ENCODE measurements around the gene TSNAXIP1. TPM values are rescaled to one million over a fixed set of nuclear protein-coding genes. Genes with fewer than 3 reads are reported as not detected.
"Not testable (repeated sequence)": the region's sequence is repeated elsewhere in the genome, so short reads cannot be mapped to it uniquely, and the experiment has no call there.

TSNAXIP1 gene
- total and polyA plus RNA-seq, 2 experiments from 2014 or later, result 3.1 to 5.8 TPM

- peak; percentile 95 for DNase-seq (ENCODE audit: low spot score)
- H3K4me2 ChIP-seq, result peak overlapping the region; percentile 92
- H3K4me1 ChIP-seq (ENCODE audit: insufficient read depth), result peaks cover 8% of the 10 kb centered on the region
- H3K27ac ChIP-seq, result peak overlapping the region; percentile 57
- no peaks in the 10 kb centered on the region for H3K27me3 ChIP-seq
- no peaks in the 10 kb centered on the region for H3K9me3 ChIP-seq (ENCODE audit: low read depth)
- peak overlapping the region; percentile 79 for H3K4me3 ChIP-seq
- WGBS (ENCODE audit: low lambda C conversion rate, missing lambda C conversion rate), result 1% methylated on average over 49 of the region's 49 CpGs
- H2AFZ ChIP-seq, result peak overlapping the region; percentile 93
- TF ChIP-seq EZH2 (IDR thresholded peaks at IDR 0.05; ENCODE audit: borderline replicate concordance) (no peak), EZH2phosphoT487 (IDR thresholded peaks at IDR 0.05; ENCODE audit: low read depth, severe bottlenecking, unreplicated experiment) (no peak)
- TF ChIP-seq, protein P1, sequence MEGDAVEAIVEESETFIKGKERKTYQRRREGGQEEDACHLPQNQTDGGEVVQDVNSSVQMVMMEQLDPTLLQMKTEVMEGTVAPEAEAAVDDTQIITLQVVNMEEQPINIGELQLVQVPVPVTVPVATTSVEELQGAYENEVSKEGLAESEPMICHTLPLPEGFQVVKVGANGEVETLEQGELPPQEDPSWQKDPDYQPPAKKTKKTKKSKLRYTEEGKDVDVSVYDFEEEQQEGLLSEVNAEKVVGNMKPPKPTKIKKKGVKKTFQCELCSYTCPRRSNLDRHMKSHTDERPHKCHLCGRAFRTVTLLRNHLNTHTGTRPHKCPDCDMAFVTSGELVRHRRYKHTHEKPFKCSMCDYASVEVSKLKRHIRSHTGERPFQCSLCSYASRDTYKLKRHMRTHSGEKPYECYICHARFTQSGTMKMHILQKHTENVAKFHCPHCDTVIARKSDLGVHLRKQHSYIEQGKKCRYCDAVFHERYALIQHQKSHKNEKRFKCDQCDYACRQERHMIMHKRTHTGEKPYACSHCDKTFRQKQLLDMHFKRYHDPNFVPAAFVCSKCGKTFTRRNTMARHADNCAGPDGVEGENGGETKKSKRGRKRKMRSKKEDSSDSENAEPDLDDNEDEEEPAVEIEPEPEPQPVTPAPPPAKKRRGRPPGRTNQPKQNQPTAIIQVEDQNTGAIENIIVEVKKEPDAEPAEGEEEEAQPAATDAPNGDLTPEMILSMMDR (IDR thresholded peaks at IDR 0.05; ENCODE audit: poor library complexity), result no peak
- H3K79me2 ChIP-seq, result peaks cover 14% of the 10 kb centered on the region
- H4K20me1 ChIP-seq (ENCODE audit: insufficient read depth, poor library complexity, severe bottlenecking), result no peaks in the 10 kb centered on the region
- no peaks in the 10 kb centered on the region for H3K36me3 ChIP-seq (replicated peaks; ENCODE audit: insufficient read depth, low read depth)
- no peaks in the 10 kb centered on the region for H3K9me2 ChIP-seq (replicated peaks; ENCODE audit: insufficient read depth)
Measured at GRCh38 chr16:67833415-67834241, 26.9 kb downstream of the TSNAXIP1 start.

DNA sequence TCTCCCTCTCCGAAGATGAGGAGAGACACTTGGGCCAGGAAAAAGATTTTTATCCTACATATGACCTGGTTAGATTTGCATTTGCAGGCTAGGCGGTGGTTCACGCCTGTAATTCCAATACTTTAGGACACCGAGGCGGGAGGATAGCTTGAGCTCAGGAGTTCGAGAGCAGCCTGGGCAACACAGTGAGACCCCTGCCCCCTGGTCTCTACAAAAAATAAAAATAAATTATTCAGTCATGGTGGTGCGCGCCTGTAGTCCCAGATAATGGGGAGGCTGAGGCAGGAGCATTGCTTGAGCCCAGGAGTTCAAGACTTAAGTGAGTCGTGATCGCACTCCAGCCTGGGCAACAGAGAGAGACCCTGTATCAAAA is 27.5 kb downstream of the TSNAXIP1 start:
- H3K9me2 ChIP-seq (replicated peaks; ENCODE audit: insufficient read depth), result no peaks in the 10 kb centered on the region
- no peak for TF ChIP-seq EZH2 (IDR thresholded peaks at IDR 0.05; ENCODE audit: borderline replicate concordance)
- TF ChIP-seq EZH2phosphoT487 (IDR thresholded peaks at IDR 0.05; ENCODE audit: low read depth, severe bottlenecking, unreplicated experiment), result no peak
- TF ChIP-seq, protein P1 (IDR thresholded peaks at IDR 0.05; ENCODE audit: poor library complexity), result no peak
- H3K4me3 ChIP-seq, result peak overlapping the region; percentile 17
- H3K4me1 ChIP-seq (ENCODE audit: insufficient read depth), result peaks cover 8% of the 10 kb centered on the region
- DNase-seq (ENCODE audit: low spot score), result no peak
- H4K20me1 ChIP-seq (ENCODE audit: insufficient read depth, poor library complexity, severe bottlenecking), result no peaks in the 10 kb centered on the region
- WGBS (ENCODE audit: low lambda C conversion rate, missing lambda C conversion rate), result 80% methylated on average over 10 of the region's 10 CpGs
- H3K4me2 ChIP-seq, result peak overlapping the region; percentile 92
- no peaks in the 10 kb centered on the region for H3K36me3 ChIP-seq (replicated peaks; ENCODE audit: insufficient read depth, low read depth)
- H3K27ac ChIP-seq, result no peak overlapping the region
- no peaks in the 10 kb centered on the region for H3K9me3 ChIP-seq (ENCODE audit: low read depth)
- H3K79me2 ChIP-seq, result peaks cover 14% of the 10 kb centered on the region
- peak overlapping the region; percentile 75 for H2AFZ ChIP-seq
- no peaks in the 10 kb centered on the region for H3K27me3 ChIP-seq

- peaks cover 14% of the 10 kb centered on the region for H3K79me2 ChIP-seq
- not testable (repeated sequence) for H2AFZ ChIP-seq; DNase-seq (ENCODE audit: low spot score); H3K4me2 ChIP-seq; H3K27me3 ChIP-seq; H3K4me3 ChIP-seq; H3K36me3 ChIP-seq (replicated peaks; ENCODE audit: insufficient read depth, low read depth); H3K27ac ChIP-seq; H4K20me1 ChIP-seq (ENCODE audit: insufficient read depth, poor library complexity, severe bottlenecking); H3K9me3 ChIP-seq (ENCODE audit: low read depth); H3K9me2 ChIP-seq (replicated peaks; ENCODE audit: insufficient read depth); H3K4me1 ChIP-seq (ENCODE audit: insufficient read depth)
- WGBS (ENCODE audit: low lambda C conversion rate, missing lambda C conversion rate), result 88% methylated on average over 10 of the region's 10 CpGs
Measured at GRCh38 chr16:67837190-67837589, 30.5 kb downstream of the TSNAXIP1 start.

GRCh38 chr16:67837811-67838210 is 31.1 kb downstream of the TSNAXIP1 start:
- H3K27me3 ChIP-seq, result no peaks in the 10 kb centered on the region
- no peaks in the 10 kb centered on the region for H3K9me2 ChIP-seq (replicated peaks; ENCODE audit: insufficient read depth)
- H2AFZ ChIP-seq, result no peak overlapping the region
- H3K36me3 ChIP-seq (replicated peaks; ENCODE audit: insufficient read depth, low read depth), result no peaks in the 10 kb centered on the region
- no peaks in the 10 kb centered on the region for H3K9me3 ChIP-seq (ENCODE audit: low read depth)
- no peak for TF ChIP-seq EZH2 (IDR thresholded peaks at IDR 0.05; ENCODE audit: borderline replicate concordance)
- no peak for TF ChIP-seq EZH2phosphoT487 (IDR thresholded peaks at IDR 0.05; ENCODE audit: low read depth, severe bottlenecking, unreplicated experiment)
- TF ChIP-seq, protein P1 (IDR thresholded peaks at IDR 0.05; ENCODE audit: poor library complexity), result no peak
- DNase-seq (ENCODE audit: low spot score), result no peak
- peaks cover 4% of the 10 kb centered on the region for H3K4me1 ChIP-seq (ENCODE audit: insufficient read depth)
- no peak overlapping the region for H3K4me2 ChIP-seq
- 87% methylated on average over 2 of the region's 2 CpGs for WGBS (ENCODE audit: low lambda C conversion rate, missing lambda C conversion rate)
- H3K79me2 ChIP-seq, result peaks cover 8% of the 10 kb centered on the region
- no peak overlapping the region for H3K27ac ChIP-seq
- H3K4me3 ChIP-seq, result no peak overlapping the region
- H4K20me1 ChIP-seq (ENCODE audit: insufficient read depth, poor library complexity, severe bottlenecking), result no peaks in the 10 kb centered on the region
